ENCODE data around the gene SUN2. TPM values are rescaled to one million over a fixed set of nuclear protein-coding genes. Genes with fewer than 3 reads are reported as not detected.

Gene SUN2
- total and polyA plus RNA-seq, 2 of the 8 experiments (the other 6 are each of a cell fraction or from before 2014, with no cell fraction given) = 5.1 to 10.5 TPM

DNA sequence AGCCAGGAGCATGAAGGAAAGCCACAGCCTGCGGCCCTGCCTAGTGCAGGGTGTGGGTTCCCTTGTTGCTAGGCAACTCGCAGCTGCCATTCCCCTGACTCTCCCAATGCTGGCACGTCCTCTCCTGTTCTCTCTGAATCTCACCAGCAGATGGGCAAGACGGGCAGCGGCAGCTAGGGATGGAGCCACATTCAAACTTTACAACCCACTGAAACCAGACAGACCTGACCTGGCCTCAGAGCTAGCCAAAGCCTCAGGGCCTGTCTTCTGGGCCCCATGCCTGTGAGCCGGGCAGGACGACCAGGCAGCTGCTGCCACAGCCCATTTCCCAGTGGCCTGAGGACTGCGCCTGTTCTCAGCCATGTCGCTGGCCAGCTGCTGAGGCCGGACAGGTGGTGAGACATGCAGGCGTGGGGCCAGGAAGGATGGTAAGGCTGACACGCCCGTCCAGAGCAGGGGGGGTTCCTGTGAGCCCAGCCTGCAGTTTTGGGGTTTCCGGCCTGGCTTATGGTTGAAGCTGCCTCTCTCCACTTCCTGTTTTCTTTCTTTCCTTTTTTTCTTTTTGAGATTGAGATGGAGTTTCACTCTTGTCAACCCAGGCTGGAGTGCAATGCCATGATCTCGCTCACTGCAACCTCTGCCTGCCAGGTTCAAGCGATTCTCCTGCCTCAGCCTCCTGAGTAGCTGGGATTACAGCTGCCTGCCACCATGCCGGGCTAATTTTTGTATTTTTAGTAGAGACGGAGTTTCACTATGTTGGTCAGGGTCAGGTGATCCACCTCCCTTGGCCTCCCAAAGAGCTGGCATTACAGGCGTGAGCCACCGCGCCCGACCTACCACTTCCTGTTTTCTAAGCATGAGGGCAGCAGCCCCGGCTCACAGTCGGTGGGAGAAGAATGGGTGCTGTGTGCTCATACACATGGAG lies 4.1 kb downstream of the SUN2 start (continued):
- TF ChIP-seq, protein P1, sequence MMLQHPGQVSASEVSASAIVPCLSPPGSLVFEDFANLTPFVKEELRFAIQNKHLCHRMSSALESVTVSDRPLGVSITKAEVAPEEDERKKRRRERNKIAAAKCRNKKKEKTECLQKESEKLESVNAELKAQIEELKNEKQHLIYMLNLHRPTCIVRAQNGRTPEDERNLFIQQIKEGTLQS (IDR thresholded peaks at IDR 0.05; ENCODE audit: insufficient read depth, low read depth, low read length) = no peak
- TF ChIP-seq SRF (IDR thresholded peaks at IDR 0.05; ENCODE audit: low read depth, low read length) (no peak), NRF1 (IDR thresholded peaks at IDR 0.05; ENCODE audit: low read depth, low read length) (no peak), RAD21 (IDR thresholded peaks at IDR 0.05 in 1 of 2, conservative IDR thresholded peaks at IDR 0.05 in 1 of 2; ENCODE audit: low read depth in 2 of 2, low read length in 2 of 2) (no peak)
